Measurements from ENCODE around the gene FAM171A1.

DNA sequence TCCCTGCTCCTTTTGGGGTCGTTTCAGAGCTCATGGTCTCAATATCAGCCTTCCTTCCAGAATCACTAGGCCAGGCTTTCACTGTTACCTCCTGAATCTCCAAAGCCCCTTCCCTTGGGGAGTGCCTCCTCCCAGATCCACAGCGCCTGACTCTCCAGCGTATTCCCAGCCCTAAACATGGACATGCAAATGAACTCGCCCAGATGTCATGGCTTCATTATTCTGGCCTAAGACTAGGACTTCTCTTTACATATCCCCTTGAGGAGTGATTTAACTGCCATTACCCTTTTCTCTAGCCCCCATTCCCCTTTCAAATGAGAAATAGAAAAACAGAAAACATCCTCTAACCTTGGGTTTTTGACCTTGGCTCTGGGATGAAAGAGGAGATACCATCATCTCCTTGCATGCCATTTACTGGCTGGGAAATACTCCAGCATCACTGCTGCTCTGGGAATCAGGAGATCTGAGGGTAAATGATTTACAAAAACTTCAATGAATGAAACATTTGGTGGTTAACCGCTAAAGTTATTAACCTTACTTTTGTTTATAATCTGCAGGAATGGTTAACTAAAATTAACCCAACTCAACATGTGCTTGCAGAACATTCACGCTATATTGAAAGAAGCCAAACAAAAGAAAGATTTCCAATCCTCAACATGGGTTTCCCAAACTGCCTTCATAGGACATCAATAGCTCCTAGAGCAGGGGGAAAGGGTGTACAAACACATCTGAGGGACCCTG, 37.0 kb downstream of the FAM171A1 start:
- TF ChIP-seq, protein P1, sequence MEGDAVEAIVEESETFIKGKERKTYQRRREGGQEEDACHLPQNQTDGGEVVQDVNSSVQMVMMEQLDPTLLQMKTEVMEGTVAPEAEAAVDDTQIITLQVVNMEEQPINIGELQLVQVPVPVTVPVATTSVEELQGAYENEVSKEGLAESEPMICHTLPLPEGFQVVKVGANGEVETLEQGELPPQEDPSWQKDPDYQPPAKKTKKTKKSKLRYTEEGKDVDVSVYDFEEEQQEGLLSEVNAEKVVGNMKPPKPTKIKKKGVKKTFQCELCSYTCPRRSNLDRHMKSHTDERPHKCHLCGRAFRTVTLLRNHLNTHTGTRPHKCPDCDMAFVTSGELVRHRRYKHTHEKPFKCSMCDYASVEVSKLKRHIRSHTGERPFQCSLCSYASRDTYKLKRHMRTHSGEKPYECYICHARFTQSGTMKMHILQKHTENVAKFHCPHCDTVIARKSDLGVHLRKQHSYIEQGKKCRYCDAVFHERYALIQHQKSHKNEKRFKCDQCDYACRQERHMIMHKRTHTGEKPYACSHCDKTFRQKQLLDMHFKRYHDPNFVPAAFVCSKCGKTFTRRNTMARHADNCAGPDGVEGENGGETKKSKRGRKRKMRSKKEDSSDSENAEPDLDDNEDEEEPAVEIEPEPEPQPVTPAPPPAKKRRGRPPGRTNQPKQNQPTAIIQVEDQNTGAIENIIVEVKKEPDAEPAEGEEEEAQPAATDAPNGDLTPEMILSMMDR (optimal IDR thresholded peaks at IDR 0.05 in 1 of 3, IDR thresholded peaks at IDR 0.05 in 1 of 3, conservative IDR thresholded peaks at IDR 0.05 in 1 of 3; ENCODE audit: extremely low read depth in 1 of 3, insufficient read depth in 2 of 3, low read length in 3 of 3), result no peak
- TF ChIP-seq EZH2 (IDR thresholded peaks at IDR 0.05; ENCODE audit: low read length), result no peak
